GM19023 (cell line): ENCODE data around the gene SAMMSON.

Experiments
- ATAC-seq: cut with Tn5 transposase; IDR thresholded peaks from one replicate; pipeline ENCODE4 v1.9.1; 2021; ENCODE audit warnings: mild to moderate bottlenecking, moderate library complexity; ENCODE audit not compliant: unreplicated experiment

SAMMSON gene

DNA sequence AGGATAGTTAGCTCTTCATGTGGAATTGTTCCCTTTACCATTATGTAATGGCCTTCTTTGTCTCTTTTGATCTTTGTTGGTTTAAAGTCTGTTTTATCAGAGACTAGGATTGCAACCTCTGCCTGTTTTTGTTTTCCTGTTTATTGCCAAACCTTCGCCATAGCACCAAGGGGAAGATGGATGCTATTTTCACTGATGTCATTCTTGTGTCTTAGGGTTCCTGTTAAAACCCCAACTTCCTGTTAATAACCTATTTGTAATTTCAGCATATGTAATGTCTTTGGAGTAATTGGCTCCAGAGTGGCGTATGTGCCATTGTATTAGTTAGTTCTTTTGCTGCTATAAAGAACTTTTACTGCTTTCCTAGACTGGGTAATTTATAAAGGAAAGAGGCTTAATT is 10.8 kb downstream of the SAMMSON start:
- ATAC-seq, result no peak

DNA sequence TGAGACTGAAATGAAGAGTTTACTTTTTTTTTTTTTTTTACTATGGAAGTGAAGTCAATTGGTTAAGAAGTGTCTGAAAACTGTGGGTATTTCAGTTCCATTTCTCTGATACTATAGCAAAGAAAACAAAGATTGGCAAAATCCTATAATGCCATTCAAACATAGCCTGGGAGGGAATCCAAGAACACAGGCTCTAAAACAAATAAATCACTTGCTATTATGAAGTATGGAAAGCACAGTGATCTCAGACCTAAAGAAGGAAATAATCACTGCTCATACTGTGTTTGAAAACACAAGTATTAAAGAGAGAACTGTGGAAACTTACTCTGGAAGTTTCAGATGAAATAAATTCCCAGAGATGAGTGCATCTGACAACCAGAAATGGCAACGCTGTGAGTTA is 12.0 kb downstream of the SAMMSON start:
- no peak for ATAC-seq

DNA sequence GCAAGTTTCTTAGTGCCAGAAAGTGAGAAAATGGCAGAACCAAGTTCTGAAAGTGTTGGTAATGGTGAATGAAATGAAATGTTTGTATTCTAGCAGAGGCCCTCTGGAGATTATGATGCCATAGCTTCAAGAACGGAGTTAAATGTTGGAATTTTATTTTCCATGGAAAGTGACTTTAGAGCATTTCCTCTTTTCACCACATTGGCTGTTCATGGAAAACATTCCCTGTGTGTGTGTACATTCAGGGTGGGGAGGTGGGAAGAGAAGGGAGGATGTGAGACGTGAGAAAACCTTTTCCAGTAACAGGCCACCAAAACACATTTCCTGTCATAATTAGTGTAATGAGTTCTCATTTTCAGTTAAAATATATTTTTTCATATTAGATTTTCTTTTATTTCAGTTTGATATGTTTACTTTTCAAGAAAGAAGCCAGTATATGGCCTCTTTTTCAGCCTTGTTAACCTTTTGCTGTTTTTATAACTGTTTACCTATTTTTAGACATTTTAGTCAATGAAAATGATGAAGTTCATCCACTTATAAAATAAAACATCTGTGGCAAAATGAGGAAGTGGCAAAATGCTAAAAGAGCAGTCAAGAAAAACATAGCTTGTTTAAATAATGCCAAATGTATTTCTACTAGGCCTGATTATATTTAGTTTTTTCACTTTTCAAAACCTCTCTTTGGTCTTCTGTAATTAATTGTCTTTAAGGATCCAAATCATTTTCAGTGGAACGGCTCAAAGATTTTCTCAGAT is 21.6 kb downstream of the SAMMSON start:
- ATAC-seq, result no peak

DNA sequence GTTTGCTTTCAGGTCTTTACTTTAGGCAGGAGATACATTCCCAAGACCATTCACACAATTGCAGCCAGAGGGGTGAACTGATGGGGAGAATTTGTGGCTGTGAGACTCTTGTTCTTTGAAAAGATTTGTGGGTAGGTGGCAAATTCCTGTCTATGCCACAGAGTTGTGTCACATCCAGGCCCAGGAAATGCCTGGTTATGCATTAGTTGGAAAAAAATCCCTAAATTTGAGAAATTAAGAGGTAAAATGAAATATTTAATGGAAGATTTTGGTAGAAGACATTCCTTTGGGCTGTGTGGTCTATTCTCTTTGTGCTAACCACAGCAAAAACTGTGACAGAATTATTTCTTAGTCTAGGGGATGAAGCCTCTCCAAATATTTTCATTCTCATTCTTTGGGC is 28.8 kb downstream of the SAMMSON start:
- no peak for ATAC-seq

DNA sequence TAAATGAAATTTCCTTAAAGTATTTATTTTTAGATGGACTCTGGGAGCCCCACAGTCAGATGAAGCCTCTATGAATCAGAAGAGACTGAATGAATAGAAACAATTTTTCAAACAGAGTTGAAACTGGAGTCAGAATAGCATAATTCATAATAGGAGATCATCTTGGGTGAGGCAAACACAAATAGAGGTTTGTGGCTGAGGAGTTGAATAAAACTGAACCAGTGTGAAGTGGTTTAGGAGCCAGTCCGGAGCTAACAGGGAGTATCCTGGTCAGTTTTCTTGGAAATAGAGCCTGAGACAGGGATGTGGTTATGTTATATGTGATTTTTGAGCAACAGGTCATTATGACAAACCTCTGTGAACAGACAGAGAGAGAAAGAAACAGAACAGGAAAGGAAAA is 39.2 kb downstream of the SAMMSON start:
- ATAC-seq, result no peak

DNA sequence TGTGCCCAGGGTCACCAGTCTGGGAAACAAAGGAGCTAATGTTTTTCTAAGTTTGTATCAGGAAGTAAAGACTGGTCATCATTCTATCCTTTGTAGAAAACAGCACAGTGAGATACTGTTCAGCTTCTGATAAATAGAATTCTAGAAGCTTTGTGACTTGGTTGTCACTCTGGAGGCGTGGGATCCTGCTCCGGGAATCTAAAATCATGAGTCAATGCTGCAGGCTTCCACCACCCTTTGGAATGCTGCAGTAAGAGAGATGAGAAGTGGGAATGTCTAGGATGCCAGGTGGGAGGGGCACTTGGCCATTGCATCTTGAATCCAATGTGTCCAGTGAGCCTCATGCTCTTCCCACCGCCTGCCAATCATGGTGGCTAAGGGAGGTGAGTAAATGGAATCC is 40.9 kb downstream of the SAMMSON start:
- no peak for ATAC-seq

DNA sequence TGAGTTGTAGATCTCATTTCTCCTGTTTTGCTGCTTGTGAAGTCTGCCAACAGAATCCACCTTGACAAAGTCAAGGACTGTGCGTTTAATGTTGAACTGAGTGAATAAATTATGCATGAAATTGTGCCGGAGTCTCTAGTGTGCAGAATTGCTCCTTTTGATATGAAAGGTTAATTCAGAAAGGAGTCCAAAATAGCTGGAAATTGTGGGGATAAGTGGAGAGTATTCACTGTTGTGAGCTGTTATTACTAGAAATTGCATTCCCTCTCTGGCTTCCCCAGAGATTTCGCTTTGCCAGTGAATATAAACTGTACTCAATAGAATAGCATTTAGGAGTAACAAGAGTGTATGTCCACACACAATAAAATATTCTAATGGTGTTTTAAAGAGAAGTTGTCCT is 43.1 kb downstream of the SAMMSON start:
- ATAC-seq, result no peak

DNA sequence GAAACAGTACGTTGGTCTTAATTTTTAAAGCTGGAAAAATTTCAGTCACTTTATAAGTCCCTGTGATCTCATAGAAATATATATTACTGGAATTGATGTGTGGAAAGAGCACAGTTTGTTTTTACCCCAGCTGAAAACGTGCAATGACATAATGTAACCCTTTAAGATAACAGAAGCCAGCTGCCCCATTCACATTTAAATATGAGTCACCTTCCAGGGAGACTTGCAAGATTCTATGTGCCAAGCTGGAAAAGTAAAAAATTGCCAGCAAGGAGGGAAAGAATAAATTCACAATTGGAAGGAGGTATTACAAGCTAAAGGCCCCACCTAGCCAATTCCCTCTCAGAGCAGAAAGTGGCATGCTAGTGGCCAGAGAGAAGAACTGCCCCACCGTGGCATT is 50.2 kb downstream of the SAMMSON start:
- no peak for ATAC-seq

DNA sequence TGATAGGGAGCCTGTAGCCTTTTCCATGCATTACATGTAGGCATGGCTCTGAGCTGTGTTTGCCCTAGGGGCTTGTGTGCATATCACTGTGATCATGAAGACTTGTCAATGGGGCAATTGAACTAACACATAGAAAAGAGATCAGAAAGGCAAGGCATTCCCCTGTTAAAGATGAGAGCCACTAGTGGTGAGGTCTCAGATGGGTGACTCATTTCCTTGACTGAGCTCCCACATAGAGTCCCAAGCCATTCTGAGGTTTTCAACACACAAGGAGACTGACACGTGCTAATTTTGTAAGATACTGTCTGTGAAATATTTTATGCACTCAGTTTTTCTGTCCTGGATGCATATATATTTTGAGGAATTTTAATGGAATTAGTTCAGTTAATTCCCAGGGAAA is 53.8 kb downstream of the SAMMSON start:
- ATAC-seq, result no peak

DNA sequence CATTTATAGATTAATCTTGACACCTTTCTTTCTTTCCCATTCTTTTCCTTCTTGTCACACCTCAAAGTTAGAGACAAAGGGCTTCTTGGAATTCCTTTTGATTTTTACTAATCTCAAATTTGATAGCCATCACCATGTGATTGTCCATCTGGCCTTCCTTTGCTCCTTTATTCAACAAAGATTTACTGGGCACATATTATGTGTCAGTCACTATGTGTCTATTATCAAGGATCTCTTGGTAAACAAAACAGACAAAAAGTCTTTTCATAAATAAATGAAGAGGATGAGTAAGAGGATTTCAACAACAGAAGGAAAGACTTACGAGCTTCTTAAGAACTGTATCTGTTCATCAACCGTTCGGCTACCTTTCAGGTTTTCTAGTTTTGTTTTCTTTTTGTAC is 56.5 kb downstream of the SAMMSON start:
- ATAC-seq, result no peak

DNA sequence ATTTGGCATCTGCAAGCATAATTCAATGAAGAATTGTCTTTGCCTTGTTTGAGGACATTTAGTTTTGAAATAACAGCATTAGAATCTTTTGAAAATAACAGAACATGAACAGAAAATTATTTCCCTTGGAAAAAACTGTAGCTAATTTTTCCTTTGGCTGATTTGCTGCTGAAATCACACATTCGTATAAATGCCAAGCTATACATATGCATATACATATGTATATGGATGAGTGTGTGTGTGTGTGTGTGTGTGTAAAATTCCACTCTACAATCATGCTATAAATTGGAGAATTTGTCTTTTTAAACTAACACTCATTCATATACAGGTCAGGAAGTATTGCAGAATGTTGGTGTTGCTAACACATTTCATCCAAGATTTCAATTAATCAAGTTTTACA is 57.9 kb downstream of the SAMMSON start:
- no peak for ATAC-seq

DNA sequence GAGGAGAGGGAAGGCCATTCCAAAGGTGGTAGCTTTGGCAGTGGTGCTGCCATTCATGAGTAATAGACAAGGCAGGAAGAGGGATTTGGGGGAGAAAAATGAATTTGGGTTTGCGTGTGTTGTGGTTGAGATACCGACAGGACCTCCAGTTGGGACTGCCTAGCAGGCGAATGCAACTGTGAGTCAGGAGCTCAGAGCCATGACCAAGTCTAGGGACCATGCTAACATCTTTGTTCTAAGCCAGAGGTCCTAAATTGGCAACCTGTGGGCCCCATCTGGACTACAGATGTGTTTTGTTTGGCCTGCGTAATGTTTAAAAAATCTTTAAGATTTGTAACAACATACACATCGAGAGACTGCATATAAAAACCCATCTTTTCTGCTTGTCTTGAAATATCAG is 61.6 kb downstream of the SAMMSON start:
- no peak for ATAC-seq

DNA sequence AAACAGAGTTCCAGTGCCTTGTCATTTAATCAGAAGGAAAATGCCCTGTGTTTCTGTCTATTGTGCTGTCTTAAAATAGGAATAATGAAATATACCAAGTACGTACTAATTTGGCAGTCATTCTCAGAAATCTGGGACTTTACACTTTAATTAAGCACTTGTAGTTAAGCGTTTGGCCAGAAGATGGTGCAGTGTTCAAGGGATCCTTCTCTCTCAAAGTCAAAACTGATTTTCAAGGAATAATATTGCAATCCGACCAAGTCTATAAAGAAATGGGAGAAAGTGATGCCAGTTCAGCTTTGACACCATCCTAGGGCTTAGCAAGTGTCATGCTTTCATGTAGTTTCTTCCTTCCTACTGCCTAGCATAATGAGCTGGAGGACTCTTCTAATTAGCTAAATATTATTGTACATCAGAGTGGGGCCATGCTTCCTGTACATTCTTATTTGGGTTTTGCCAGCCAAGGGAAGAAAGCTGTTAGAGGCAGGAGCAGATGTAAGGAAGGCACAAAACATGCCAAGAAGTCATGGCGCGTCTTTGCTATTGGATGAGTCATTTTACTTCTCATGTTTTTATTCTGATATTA is 64.8 kb downstream of the SAMMSON start:
- no peak for ATAC-seq

DNA sequence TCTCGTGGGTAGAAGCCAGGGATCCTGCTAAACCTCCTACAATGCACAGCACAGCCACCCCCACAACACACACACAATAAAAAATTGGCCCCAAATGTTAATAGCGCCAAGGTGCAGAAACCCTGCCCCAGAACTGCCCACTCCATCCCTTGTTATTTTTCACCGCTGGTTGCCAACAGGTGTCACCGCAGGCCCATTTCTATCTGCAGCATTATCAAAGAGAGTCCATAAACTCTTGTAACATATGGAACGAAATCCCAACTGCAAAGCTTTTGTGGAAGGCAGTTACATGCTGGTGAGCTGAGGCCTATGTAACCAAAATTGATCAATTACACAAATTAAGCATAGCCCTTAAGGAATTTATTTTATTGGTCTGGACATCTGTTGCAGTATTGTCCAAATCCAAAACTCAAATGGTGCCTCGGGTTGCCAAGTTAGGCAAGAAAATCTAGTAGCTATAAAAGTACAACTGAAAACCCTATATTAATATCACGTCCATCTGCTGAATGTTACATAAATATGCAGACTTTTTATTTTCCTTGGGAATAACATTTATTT is 66.2 kb downstream of the SAMMSON start:
- ATAC-seq, result no peak

DNA sequence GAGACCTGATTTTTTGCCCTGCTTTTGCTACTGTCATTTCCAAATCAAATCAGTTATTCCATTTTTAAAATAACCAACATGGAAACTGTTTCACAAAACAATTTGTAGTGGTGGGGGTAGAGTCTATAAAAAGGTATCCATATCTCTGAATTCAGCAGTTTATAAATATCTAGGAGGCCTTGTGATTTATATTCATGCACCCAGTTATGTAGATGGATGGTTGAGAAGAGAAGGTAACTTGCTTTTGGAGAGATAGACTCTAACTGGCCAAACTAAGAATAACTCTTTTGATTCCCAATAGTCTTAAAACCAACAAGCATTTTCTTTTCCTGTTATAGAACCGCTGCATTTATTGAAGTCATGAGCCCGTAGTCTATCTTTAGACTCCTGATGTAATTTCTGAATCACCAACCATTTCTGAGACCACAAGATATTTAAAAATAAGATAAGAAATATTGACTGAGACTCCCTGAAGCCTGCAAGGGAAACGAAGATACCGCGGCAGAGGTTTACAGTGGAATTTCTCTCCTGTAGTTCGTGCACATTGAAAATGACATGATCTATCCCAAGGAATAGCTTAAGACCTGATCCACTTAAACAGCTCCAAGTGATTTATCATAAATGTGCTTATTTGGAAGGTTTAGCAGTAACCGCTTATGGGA is 68.5 kb downstream of the SAMMSON start:
- ATAC-seq, result no peak

DNA sequence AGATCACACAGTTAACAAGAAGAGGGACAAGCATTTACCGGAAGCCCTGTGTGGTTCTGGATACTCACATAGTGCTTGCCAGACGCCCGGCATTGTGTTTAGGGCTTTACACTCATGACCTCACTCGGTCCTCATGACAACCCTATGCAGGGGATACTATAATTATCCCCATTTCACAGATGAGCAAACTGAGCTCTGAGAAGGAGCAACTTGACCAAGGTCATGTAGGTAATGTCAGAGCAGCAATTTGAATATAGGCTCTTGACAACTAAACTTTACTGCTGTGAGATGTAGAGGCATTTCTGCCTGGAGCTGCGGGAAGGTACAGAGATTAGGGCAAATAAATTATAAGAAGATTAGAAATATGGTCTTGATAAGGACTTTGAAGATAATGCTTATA is 70.0 kb downstream of the SAMMSON start:
- ATAC-seq, result no peak

DNA sequence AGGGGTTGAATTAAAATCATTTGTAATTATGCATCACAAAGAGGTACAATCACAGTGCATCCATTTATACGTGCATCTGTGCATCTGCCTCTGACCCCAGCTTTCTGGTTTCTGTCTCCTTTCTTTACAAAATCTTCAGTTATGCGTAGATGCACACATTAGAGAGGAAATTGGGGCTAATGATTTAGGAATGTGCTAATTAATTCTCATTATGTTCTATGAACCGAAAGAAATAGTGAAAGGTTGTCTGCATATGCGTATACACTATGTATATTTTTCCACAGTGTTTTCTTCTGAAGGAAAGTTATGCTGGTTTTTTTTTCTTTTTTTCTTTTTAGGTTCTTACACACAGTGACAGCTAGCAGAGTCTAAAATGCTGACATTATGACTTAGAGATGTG is 71.6 kb downstream of the SAMMSON start:
- ATAC-seq, result no peak

DNA sequence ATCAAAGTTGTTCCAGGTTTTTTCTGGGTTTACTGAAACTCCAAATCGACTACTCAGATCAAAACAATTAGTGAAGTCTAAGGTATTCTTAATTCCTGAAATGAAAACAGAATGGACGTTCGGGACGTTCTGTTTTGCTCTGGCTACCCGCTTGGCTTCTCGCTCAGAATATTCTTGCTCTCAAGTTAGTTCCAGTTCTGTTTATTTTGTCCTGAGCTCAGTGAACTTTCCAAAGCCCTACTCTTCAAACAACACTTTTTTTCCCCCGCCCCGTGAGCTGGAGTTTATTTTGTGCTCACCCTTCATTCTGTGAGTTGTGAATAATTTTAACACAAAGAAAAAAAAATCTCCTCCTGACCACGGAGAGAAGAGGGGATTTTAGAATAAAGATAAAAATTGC is 72.6 kb downstream of the SAMMSON start:
- no peak for ATAC-seq

DNA sequence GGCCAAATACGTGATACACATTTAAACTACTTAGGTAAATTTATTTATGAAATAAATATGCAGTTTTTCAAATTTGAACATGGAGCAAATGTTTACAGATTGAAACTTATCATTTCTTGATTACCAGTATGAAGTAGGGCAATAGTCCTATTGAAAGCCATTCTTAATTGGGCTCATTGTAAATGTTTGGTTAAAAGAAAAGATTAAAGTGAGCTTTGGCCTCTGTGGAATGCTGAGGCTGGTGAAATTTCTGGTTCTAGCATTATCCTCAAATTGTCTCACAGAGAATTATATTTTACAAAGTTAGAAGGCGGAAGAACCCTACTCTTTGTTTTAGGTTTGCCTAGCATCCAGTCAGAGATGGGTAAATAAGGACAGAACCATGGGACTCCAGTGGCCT is 73.2 kb downstream of the SAMMSON start:
- ATAC-seq, result no peak

DNA sequence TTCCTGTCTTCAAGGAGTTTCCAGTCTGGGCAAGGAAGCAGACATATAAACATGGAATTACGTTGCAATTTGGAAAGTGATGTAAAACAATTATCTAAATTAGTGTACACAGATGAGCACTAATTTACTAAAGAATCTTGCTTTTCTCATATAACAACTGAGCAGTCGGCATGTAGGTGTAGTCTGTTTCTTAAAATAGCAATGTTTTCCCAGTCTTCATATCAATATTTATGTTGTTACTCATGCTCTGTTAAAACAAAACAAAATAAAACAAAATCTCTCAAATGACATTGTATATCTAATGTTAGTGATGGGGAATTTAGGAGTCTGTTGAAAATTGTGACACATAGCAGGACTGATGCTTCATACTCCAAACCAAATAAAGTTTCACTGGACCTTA is 75.6 kb downstream of the SAMMSON start:
- no peak for ATAC-seq

DNA sequence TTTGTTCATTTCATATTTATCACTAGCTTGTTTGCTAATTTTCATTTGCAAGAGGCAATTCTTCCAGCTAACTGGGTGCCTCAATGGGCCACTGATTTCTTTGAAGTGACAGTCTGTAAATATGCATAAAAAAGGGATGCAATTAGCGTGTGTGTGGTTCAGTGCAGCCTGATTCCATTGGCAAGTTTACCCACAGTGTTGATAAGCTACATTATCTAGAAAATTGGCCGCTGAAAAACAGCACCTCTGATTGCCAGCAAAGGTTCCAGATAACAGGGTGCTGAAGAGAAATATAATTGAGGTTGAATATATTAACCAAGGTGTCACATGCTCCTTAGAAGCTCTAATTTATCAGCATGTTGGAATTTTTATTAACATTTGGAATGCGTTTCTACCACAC is 76.9 kb downstream of the SAMMSON start:
- ATAC-seq, result no peak

DNA sequence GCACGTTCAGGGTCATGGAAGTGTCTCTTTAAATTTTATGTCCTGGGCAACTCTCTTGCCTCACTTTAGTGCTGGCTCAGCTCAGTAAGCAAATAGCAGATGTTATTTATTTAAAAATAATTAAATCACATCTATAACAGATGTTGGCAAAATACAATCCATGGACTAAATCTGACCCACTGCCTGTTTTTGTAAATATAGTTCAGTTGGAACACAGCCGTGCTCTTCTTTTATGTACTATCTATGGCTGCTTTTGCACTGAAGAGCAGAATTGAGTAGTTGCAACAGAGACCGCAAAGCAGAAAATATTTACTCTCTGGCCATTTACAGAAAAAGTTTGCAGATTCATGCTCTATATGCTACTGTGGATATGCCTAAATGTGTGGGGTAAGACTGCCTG is 79.2 kb downstream of the SAMMSON start:
- no peak for ATAC-seq
